Activated T-helper 2 cell treated with anti-CD3 and anti-CD28 coated beads, Interferon-gamma antibody, Interleukin-2, Interleukin-4, amounts not matched to agents 10 μg/mL and 5 μg/mL and 100 μg/mL, durations not matched to agents 14 hours and 24 hours and 36 hours (primary cell): ENCODE results near the gene ZNF41. TPM values are rescaled to one million over a fixed set of nuclear protein-coding genes. Genes with fewer than 3 reads are reported as not detected.

ENCODE experiments used
- DNase-seq: peaks from one replicate; pipeline ENCODE4 v3.0.0; 2021; ENCODE audit warnings: low spot score
- H3K27ac Mint-ChIP-seq: one replicate; pipeline ENCODE4 v1.8.0; 2021; ENCODE audit warnings: mixed read lengths
- H3K27me3 Mint-ChIP-seq: one replicate; pipeline ENCODE4 v1.8.0; 2021; ENCODE audit warnings: low read depth, mixed read lengths
- H3K36me3 Mint-ChIP-seq: one replicate; pipeline ENCODE4 v1.8.0; 2021; ENCODE audit warnings: low read depth, mixed read lengths
- H3K4me1 Mint-ChIP-seq: one replicate; pipeline ENCODE4 v1.8.0; 2021; ENCODE audit warnings: low read depth, mixed read lengths
- H3K4me3 Mint-ChIP-seq: one replicate; pipeline ENCODE4 v1.8.0; 2021; ENCODE audit warnings: low read depth, mild to moderate bottlenecking, moderate library complexity, mixed read lengths
- H3K9me3 Mint-ChIP-seq: one replicate; pipeline ENCODE4 v1.8.0; 2021; ENCODE audit warnings: mixed read lengths
- intact Hi-C: fragments of 100-400 bp; cut with micrococcal nuclease; formaldehyde crosslinking; loops from one replicate; pipeline ENCODE4 v1.15.1; 2023
- total RNA-seq: library from RNA; stranded (reverse); gene quantifications from 2 replicates; pipeline ENCODE4 v1.2.3, GENCODE V29; 2022

The ZNF41 gene
- total RNA-seq, 1 donor from 2014 or later, result 8.7 TPM

- Mint-ChIP-seq H3K9me3 (no peaks in the 10 kb centered on the region), H3K27ac (peak overlapping the region; percentile 81), H3K4me1 (peaks cover 25% of the 10 kb centered on the region), H3K36me3 (peaks cover 22% of the 10 kb centered on the region), H3K27me3 (no peaks in the 10 kb centered on the region), H3K4me3 (peak overlapping the region; percentile 89)
- no peak for DNase-seq
- intact Hi-C loops, result loop anchor here (1.0 to 10.0 kb wide), 4 partner anchors 80 to 337 kb away; partner anchors contain the start of genes ARAF, RBM10 and UBA1
Observed at GRCh38 chrX:47482065-47482511, 934 bp downstream of the ZNF41 start.

GRCh38 chrX:47481160-47481559 lies 1.9 kb downstream of the ZNF41 start:
- DNase-seq, result no peak
- peak overlapping the region; percentile 89 for H3K4me3 Mint-ChIP-seq
- peak overlapping the region; percentile 17 for H3K27ac Mint-ChIP-seq
- peaks cover 3% of the 10 kb centered on the region for H3K9me3 Mint-ChIP-seq
- H3K4me1 Mint-ChIP-seq, result peaks cover 25% of the 10 kb centered on the region
- no peaks in the 10 kb centered on the region for H3K27me3 Mint-ChIP-seq
- H3K36me3 Mint-ChIP-seq, result peaks cover 26% of the 10 kb centered on the region
- intact Hi-C loops, result loop anchor here (5.0 to 10.0 kb wide), 2 partner anchors 81 to 164 kb away; partner anchors contain the start of gene ARAF

GRCh38 chrX:47480576-47480975 lies 2.4 kb downstream of the ZNF41 start:
- intact Hi-C loops, result loop anchor here (5.0 to 10.0 kb wide), 2 partner anchors 82 to 164 kb away; partner anchors contain the start of gene ARAF
- Mint-ChIP-seq H3K9me3 (peaks cover 5% of the 10 kb centered on the region), H3K4me3 (no peak overlapping the region), H3K27me3 (no peaks in the 10 kb centered on the region), H3K4me1 (peaks cover 25% of the 10 kb centered on the region), H3K27ac (peak overlapping the region; percentile 17), H3K36me3 (peaks cover 32% of the 10 kb centered on the region)
- no peak for DNase-seq

- peaks cover 22% of the 10 kb centered on the region for H3K36me3 Mint-ChIP-seq
- DNase-seq, result no peak
- intact Hi-C loops, result no loop called here
- H3K4me3 Mint-ChIP-seq, result no peak overlapping the region
- peaks cover 5% of the 10 kb centered on the region for H3K9me3 Mint-ChIP-seq
- H3K27me3 Mint-ChIP-seq, result no peaks in the 10 kb centered on the region
- H3K4me1 Mint-ChIP-seq, result no peaks in the 10 kb centered on the region
- no peak overlapping the region for H3K27ac Mint-ChIP-seq
Observed at GRCh38 chrX:47475476-47475875, 7.5 kb downstream of the ZNF41 start.

- Mint-ChIP-seq H3K27ac (no peak overlapping the region), H3K4me1 (no peaks in the 10 kb centered on the region), H3K36me3 (peaks cover 60% of the 10 kb centered on the region), H3K27me3 (no peaks in the 10 kb centered on the region), H3K4me3 (no peak overlapping the region), H3K9me3 (peaks cover 21% of the 10 kb centered on the region)
- DNase-seq, result no peak
- intact Hi-C loops, result no loop called here
Observed at GRCh38 chrX:47467106-47467505, 15.9 kb downstream of the ZNF41 start.

GRCh38 chrX:47460561-47460960 lies 22.5 kb downstream of the ZNF41 start:
- Mint-ChIP-seq H3K4me1 (no peaks in the 10 kb centered on the region), H3K4me3 (no peak overlapping the region), H3K27ac (no peak overlapping the region), H3K27me3 (no peaks in the 10 kb centered on the region), H3K9me3 (peaks cover 42% of the 10 kb centered on the region), H3K36me3 (peaks cover 66% of the 10 kb centered on the region)
- intact Hi-C loops, result no loop called here
- DNase-seq, result no peak

GRCh38 chrX:47458528-47458927 lies 24.5 kb downstream of the ZNF41 start:
- no peaks in the 10 kb centered on the region for H3K27me3 Mint-ChIP-seq
- H3K9me3 Mint-ChIP-seq, result peaks cover 47% of the 10 kb centered on the region
- no peak overlapping the region for H3K4me3 Mint-ChIP-seq
- DNase-seq, result no peak
- intact Hi-C loops, result no loop called here
- peaks cover 70% of the 10 kb centered on the region for H3K36me3 Mint-ChIP-seq
- no peak overlapping the region for H3K27ac Mint-ChIP-seq
- H3K4me1 Mint-ChIP-seq, result no peaks in the 10 kb centered on the region

GRCh38 chrX:47456080-47456479 lies 26.9 kb downstream of the ZNF41 start:
- intact Hi-C loops, result no loop called here
- peaks cover 77% of the 10 kb centered on the region for H3K36me3 Mint-ChIP-seq
- H3K4me3 Mint-ChIP-seq, result no peak overlapping the region
- no peak overlapping the region for H3K27ac Mint-ChIP-seq
- peaks cover 44% of the 10 kb centered on the region for H3K9me3 Mint-ChIP-seq
- no peaks in the 10 kb centered on the region for H3K4me1 Mint-ChIP-seq
- H3K27me3 Mint-ChIP-seq, result no peaks in the 10 kb centered on the region
- no peak for DNase-seq

- no peaks in the 10 kb centered on the region for H3K4me1 Mint-ChIP-seq
- H3K27me3 Mint-ChIP-seq, result no peaks in the 10 kb centered on the region
- peaks cover 65% of the 10 kb centered on the region for H3K9me3 Mint-ChIP-seq
- peaks cover 95% of the 10 kb centered on the region for H3K36me3 Mint-ChIP-seq
- H3K27ac Mint-ChIP-seq, result no peak overlapping the region
- DNase-seq, result no peak
- H3K4me3 Mint-ChIP-seq, result no peak overlapping the region
- intact Hi-C loops, result no loop called here
Observed at GRCh38 chrX:47452112-47452511, 30.9 kb downstream of the ZNF41 start.

GRCh38 chrX:47448165-47448806 lies 34.7 kb downstream of the ZNF41 start:
- Mint-ChIP-seq H3K36me3 (peaks cover 69% of the 10 kb centered on the region), H3K27ac (no peak overlapping the region), H3K27me3 (no peaks in the 10 kb centered on the region), H3K4me3 (no peak overlapping the region), H3K9me3 (peaks cover 71% of the 10 kb centered on the region), H3K4me1 (no peaks in the 10 kb centered on the region)
- no peak for DNase-seq
- intact Hi-C loops, result no loop called here

GRCh38 chrX:47447607-47448006 lies 35.4 kb downstream of the ZNF41 start:
- Mint-ChIP-seq H3K4me1 (no peaks in the 10 kb centered on the region), H3K9me3 (peaks cover 68% of the 10 kb centered on the region), H3K27me3 (no peaks in the 10 kb centered on the region), H3K27ac (no peak overlapping the region), H3K36me3 (peaks cover 62% of the 10 kb centered on the region), H3K4me3 (no peak overlapping the region)
- no peak for DNase-seq
- intact Hi-C loops, result no loop called here

GRCh38 chrX:47446971-47447370 lies 36.1 kb downstream of the ZNF41 start:
- H3K4me3 Mint-ChIP-seq, result no peak overlapping the region
- no peaks in the 10 kb centered on the region for H3K4me1 Mint-ChIP-seq
- intact Hi-C loops, result no loop called here
- H3K27ac Mint-ChIP-seq, result no peak overlapping the region
- peaks cover 70% of the 10 kb centered on the region for H3K9me3 Mint-ChIP-seq
- H3K36me3 Mint-ChIP-seq, result peaks cover 56% of the 10 kb centered on the region
- DNase-seq, result no peak
- H3K27me3 Mint-ChIP-seq, result no peaks in the 10 kb centered on the region

GRCh38 chrX:47446431-47446830 lies 36.6 kb downstream of the ZNF41 start:
- H3K27ac Mint-ChIP-seq, result no peak overlapping the region
- no peak for DNase-seq
- H3K4me1 Mint-ChIP-seq, result no peaks in the 10 kb centered on the region
- H3K9me3 Mint-ChIP-seq, result peaks cover 72% of the 10 kb centered on the region
- intact Hi-C loops, result no loop called here
- H3K36me3 Mint-ChIP-seq, result peaks cover 53% of the 10 kb centered on the region
- no peak overlapping the region for H3K4me3 Mint-ChIP-seq
- no peaks in the 10 kb centered on the region for H3K27me3 Mint-ChIP-seq
